GM21825 (cell line): Measurements from ENCODE around the gene ABCA12.

Experiments used
- ATAC-seq: cut with Tn5 transposase; IDR thresholded peaks from one replicate; pipeline ENCODE4 v1.9.1; 2021; ENCODE audit warnings: mild to moderate bottlenecking, moderate library complexity; ENCODE audit not compliant: unreplicated experiment

Gene ABCA12

DNA sequence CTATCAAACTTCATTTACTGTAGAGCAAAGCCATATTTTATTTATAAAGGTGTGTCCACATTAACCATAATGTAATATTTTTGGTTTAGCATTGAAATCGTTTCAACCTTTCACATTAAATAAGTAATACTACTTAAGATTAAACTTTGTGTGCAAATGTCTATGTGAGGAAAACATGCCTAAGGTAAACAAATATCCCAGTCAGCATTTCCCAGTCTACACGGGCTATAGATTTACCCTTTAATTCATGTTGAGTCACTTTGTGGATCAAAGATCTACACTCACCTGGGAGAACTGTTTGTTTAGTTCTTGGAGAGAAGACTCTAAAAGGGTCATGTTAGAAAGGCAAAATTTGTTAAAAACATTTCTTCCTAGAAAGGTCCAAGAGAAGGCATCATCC is 89.1 kb downstream of the ABCA12 start:
- ATAC-seq = no peak

DNA sequence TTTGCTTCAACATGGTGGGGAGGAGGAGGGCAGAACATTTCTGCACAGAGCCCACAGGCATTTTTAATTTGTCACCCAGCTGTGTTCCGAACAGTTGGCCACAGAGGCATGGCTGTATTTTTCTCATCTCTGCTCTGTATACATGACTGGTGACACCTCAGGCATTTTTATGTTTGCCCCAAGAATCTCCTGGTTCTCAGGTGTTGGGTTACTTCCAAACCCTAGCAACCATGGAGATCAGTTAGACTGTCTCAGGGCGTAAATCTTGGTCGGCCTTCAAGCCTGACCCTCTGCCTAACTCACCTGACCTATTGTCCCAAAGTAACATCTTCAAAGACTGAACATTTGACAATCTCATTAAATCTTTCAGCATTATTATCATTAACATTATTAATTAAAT is 100.0 kb downstream of the ABCA12 start:
- ATAC-seq = no peak

DNA sequence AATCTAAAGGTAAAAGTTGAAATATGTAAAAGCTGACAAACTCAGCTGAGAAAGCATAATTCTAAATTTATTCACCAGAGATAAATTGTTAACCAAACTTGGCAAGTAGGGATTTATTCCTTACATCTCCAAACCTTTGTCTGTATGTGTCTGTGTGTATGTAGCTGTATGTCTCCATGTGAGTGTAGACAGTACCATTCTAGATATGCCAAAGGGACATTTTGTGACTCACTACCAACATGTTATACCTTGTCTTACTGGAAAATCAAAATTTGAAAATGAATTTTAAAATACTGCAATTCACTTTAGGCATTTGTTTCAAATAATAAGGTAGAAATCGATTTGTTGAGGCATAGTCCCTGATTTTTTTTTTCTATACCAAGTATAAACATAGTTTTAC is 102.1 kb downstream of the ABCA12 start:
- no peak for ATAC-seq

DNA sequence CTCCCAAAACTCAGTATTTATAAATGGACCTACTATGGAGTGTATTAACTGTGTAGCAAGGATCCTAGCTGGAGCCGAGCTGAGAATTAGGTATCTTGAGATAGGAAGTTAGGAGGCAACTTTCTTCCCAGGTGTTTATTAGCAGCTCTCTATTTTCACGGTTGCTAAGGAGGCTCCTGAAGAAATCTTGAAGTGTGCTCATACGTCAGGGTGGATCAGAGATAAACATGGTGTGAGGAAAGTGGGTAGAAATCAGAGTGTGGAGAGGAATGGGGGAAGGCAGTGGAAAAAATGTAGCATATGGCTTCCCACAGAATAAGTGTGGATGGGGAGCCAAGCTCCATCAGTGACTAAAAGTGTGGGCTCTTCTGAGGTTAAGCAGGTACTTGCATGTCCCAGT is 104.3 kb downstream of the ABCA12 start:
- ATAC-seq = no peak

DNA sequence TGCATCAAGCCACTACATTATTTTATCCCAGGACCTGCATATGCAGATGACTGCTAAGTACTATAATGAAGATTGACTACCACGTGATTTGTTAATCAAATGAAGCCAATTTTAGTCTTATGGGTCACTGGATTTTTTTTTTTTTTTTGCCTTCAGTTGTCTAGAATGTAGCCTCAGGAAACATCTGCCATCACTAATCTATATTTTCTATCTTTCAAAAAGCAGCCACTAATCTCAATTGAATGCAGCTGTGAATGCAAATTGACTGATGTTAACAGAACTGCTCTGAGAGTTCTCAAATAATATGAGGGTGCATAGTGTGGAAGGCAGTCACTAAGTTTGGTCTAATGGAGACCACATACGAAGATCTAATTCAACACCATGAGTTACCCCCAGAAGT is 106.3 kb downstream of the ABCA12 start:
- ATAC-seq = no peak

DNA sequence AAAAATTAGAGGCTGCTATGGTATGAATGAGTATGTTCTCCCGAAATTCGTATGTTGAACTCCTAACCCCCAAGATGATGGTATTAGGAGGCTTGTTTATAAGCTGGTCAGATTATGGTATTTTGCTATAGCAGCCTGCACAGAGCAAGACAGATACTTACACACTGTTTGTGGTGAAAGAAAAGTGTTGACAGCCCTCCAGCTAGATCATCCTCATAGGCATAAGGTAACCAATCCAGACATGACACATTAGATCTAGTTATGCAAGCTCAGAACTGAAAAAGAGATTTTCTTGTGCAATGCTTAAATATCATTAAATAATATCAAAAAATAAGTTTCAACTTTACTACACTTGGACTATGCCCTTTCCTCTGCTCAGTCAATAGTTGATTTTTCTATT is 107.1 kb downstream of the ABCA12 start:
- no peak for ATAC-seq

DNA sequence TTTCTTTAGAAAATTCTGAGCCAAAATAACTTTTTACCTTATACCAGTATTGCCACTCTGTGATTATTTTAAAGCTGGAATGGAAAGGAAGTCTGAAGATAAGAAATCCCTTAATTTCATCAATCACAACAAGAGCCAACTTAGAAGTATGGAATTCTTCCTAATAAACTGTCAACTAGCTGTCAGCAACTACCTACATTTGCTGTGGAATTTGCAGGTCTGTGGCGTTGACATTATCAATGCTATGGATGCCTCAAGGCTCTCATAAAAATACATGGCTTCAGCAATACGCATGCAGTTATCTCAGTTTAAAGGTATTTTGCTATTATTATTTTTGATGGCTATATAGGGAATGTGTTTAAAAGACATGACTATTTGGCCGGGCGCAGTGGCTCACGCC is 108.5 kb downstream of the ABCA12 start:
- no peak for ATAC-seq

DNA sequence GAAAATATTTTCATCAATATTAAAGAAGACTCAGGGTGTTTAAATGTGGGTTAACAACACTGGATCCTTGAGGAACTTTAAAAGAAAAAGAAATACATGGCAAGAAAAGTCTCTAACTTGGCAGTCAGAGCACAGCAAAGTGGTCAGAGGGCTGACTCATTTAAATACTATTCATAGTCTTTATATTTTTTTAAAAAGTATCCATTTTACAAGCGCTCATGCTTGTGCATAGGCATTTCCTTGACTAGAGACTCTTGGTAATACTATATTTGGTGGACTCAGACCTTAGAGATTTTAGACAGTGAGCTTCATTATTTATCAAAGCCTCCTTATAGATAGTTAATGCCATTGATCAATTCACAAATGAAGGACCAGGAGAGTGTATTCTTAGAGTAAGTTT is 110.2 kb downstream of the ABCA12 start:
- no peak for ATAC-seq

DNA sequence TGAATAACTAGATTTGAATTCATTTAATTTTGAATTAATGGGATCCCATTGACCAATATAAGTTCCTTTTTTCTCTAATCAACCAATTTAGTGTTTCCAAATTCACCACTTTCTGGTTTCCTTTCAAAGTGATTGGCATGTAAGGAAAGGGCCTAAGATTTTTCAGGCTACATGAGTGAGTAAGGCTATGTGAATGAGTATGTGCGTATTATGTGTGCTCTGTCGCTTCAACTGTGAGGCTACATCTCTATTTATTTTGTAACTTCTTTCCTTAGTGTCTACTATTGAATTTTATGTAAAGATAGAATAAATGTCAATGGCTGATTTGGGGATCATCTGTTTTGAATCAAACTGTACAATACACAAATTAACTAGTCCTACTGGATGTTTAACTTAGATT is 110.6 kb downstream of the ABCA12 start:
- no peak for ATAC-seq

DNA sequence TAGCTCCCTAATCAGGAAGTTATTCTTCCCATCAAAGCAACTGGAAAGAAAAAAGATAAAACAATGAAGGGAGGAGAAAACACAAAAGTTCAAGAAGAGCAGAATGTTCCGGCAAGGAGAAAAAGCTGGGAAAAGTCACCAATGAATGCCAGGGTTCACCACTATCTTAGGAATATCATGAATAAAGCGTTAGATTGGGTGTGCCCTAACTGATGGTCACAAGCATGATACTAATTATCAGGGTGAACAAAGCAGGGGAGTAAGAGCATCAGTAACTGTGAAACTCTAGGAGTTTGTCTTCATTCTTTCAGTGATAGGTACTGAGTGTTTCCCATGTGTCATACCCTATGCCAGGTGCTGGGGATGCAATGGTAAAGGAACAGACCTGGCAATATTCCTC is 115.5 kb downstream of the ABCA12 start:
- ATAC-seq = no peak

DNA sequence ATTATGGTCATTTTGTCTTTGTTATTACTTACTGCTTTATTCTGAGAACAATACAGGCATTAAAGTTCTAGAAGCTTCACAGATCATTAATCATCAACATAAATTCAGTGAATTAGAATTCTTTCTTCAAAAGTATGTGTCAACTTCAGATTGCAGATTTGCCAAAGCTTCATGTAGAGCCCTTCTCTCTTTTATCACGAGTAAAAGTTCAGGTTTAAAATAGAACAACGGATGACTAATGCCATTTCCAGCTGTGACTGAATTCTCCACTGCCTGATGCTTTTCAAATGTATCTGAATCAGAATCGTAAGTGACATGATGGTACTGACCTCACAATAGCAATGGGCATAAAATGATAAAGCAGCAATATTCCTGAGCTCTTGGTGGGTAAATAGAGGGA is 116.0 kb downstream of the ABCA12 start:
- no peak for ATAC-seq

DNA sequence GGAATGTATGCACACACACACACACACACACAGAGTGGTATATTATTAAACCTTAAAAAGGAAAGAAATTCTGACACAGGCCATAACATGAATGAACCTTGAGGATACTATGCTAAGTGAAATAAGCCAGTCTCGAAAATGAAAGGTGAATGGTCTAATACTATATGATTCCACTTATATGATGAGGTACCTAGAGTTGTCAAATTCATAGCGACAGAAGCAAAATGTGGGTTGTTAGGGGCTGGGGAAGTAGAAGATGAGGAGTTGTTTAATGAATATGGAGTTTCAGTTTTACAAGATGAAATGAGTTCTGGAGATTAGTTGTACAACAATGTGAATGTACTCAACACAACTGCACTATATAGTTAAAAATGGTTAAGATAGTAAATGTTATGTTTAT is 118.1 kb downstream of the ABCA12 start:
- ATAC-seq = no peak

DNA sequence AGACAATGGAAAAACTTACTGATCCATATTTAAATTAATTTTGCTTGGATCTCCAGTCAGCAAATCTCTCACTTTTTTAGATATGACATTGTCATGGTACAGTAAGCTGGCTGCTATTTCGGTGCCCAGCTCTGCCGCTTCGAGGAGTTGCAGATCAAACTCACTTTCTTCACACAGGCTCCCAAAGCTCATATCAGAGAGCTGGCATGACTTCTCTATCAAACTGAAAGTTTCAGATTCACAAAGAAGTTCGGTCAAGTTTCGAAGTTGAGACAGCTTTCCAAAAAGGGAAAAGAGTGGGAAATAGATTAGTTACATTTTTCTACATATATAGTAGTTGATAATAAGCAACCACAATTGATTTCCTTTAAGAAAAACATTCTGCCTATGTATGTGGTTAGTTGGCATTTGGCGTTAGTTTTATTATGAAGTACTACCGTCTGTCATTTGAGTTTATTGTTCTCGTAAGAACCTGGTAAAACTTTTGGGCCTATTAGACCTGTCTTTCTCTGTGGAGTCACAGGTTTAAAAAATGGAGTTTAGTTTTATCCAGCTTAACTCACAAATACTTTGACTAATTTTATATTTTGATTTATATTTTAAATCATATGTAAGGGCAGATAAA is 118.8 kb downstream of the ABCA12 start:
- no peak for ATAC-seq

DNA sequence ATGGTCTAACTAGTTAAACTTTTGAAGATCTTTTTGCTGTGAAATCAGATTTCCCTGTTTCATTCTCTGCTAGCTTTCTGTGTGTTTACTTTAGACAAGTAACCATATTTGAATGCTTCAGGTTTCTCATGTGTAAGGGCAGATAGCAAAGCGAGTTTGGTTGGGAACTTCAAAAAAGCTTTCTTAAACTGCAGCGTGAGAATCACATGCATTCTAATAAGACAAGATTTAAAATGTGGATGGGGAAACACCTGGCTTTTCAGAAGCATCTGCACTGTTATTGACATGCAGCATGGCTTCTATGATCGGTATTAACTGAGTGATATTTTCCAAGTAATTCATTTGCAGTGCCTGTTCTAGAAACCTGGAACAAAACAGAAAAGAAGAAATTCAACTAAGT is 119.3 kb downstream of the ABCA12 start:
- no peak for ATAC-seq

DNA sequence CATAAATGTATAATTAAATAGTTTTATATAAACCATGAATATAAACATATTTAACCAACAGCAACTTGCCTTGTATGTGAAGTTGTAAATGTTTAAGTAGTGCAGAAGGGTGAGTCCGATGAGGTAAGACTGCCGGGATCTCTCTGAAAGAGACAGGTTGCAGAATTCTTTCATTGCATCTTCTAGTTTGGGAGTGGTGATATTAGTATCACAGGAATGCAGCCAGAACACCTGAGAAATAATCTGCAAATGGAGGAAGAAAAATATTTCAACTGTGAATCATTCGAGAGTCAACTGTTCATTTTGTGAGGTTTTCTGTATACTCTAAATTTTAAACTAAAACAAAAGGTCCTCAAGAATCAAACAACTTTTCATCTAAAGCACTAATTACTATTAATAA is 123.0 kb downstream of the ABCA12 start:
- no peak for ATAC-seq

DNA sequence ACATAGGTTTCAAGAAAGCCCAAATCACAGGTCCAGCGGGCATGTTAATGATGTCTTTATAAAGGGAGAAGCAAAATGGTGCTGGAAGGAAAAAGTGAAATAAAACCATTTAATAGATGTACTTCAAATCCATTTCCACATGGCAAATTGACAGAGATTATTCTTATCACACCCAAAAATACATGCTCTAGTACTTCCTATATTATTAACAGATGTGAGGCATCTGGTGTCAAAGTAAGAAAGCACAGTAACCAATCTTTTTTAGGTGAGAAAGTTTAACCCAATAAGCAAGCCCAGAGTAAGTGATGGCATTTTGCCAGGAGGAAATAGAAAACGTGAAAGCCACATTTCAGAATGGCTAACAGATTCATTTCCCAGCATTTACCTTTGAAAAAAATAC is 128.0 kb downstream of the ABCA12 start:
- ATAC-seq = no peak

DNA sequence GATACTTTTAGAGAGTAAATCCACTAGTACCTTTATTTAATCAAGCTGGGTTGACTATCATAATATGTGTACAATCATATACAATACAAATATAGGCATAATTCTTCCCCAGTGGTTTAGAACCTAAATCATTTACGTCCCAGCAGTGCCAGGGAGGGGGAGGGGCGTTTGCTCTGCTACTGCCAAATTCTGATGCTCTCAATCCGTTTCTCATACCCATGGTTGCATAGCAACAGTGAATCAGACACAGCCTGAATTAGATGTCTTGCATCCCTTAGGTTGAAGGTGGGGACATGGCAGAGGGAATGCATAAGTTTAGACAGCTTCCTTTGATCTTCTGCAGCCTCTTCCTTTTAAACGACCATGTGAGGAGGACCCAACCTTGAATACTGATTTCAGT is 135.4 kb downstream of the ABCA12 start:
- ATAC-seq = no peak

DNA sequence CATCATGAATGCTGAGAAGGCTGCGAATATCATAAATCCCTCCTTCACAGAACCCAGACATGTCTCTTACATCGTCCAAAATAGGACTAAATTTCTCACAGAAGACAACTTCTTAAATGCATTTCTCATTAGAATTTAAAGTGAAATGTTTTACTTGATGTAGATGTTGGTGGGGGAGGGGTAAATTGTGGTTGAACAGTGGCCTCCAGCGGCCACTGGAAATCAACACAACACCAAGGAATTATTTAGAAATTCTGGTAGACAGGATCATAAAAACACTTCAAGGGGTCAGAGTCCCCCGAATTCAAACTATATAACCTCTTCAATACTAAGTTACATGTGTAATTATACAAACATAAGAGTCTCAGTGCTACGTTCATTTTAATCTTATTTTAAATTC is 135.9 kb downstream of the ABCA12 start:
- peak; percentile 67 for ATAC-seq

DNA sequence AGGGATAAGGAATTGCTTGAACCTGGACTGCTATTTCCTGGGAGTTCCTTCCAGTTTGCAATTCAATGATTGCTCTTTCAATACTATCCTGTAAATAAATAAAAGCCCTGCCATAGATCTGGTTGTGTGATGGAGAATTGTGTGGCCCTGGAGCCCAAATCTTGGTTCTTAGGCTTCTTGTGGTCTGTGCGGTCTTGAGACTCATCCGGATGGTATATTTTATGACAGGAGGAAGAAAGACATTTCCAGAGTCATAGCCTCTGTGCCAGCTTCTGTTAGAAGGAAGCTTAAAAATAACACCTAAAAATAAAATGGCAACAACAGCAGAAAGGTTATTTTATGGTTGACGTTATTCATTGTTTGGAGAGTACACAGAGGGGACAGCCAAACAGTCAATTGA is 137.7 kb downstream of the ABCA12 start:
- no peak for ATAC-seq

DNA sequence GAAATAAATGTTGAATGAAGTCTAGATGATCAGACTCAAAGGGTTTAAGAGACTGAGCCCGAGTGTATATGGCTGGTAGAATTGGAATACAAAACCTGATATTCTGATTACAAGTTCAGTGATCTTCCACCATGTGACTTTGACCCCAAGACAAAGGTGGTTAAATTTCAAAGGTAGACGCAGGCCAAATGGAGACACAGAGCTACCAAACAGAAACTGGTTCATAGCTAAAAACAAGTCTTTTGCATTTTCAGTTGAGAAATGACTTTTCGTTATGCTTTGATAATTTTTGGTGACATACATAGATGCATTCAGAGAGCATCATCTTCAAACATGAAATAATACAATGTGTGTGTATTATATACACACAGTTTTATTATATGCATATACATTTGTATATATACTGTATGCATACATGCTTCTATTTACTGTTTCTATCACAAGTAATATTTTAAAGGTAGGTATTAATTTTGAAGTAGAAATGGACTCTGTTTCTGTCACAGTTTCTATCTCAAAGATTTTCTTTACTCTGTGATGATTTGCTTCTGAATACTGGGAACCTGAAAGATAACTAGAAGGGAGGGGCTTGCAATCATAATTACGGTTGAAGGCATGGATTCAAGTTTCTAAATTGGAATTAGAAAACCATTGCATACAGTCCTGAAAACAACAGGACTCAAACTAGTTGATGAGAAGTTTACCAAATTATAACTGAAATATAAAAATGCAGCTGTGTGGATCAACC is 142.3 kb downstream of the ABCA12 start:
- ATAC-seq = peak; percentile 95

DNA sequence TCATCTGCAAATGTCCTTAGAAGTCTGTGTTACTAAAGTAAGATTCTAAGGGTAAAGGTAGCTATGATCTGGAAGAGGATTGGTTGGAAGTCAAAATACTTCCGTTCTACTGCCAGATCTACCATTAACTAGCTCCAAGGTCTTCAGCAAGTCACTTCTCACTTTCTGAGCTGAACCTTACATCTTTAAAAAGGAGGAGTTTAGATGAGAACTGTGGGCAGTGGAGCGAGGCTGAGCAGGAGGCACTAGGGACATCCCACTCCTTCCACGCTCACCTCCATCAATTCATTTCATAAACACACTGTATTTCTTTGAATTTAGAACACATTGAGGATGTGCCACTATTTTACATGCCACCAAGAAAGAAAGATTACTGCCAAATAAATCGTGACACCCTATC is 143.0 kb downstream of the ABCA12 start:
- peak; percentile 43 for ATAC-seq

DNA sequence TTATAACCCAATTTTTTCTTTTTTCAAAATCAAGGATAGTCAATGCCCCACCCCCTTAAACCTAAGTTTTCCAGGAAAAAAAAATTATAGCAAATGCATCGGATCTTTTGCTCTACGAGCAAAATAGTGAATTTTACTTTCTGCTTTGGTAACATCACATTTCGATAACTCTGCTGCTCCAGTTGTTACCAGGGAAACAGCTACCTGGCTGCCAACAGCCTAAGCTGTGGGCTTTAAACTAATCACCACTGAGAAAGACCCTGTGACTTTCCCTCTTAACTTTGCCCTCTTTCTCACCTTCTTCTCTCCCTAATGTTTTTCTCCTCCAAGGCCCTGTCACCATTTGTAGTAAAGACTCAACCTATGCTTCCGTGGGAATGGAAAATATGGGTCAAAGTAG is 145.5 kb downstream of the ABCA12 start:
- no peak for ATAC-seq

DNA sequence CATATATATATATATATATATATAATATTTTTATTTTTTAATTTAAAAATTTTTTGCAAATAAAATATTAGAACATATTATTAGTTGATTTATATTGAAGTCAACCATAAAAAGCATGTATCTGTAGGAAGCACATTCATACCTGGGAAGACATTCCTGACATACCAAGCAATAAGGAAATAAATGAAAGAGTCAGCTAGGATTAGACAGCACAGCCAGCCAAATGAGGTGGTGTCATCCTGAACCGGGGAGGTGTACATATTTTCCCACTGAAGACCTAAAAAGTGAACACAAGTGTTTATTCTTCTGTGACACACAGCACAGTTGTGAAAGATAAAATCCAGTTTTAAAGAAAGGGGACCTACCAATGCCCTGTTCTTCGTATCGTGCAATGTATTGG is 149.2 kb downstream of the ABCA12 start:
- no peak for ATAC-seq
